Measurements from ENCODE around the gene SEMA4D. TPM values are rescaled to one million over a fixed set of nuclear protein-coding genes. Genes with fewer than 3 reads are reported as not detected.
"Not testable (repeated sequence)": the region's sequence is repeated elsewhere in the genome, so short reads cannot be mapped to it uniquely, and the experiment has no call there.

Gene SEMA4D
- total RNA-seq, 1 experiment from 2014 or later = 48.4 TPM

DNA sequence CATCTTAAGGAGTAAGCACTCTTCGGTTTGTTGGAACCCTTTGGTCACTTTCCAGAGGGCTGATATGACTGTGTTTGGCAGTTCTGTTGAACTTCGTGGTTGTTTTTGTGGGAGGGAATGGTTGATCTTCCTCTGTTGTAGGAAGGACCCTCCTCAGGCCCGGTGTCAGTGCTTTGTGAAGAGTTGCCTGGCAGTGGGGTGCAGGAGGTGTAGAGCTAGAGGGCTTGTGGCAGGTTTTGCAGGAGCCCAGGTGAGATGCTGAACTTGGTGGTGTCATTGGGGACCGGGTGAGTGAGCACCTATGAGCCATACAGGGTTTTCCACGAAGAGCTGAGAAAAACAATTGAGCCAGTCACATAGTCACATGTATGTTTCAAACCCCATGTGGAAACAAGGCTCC is 152.4 kb downstream of the SEMA4D start:
- no peak overlapping the region for H3K4me2 ChIP-seq
- H2AFZ ChIP-seq = no peak overlapping the region
- no peaks in the 10 kb centered on the region for H3K9me3 ChIP-seq (ENCODE audit: insufficient read depth, low read depth)
- H3K9me2 ChIP-seq (ENCODE audit: insufficient read depth) = no peaks in the 10 kb centered on the region
- intact Hi-C loops (cut with micrococcal nuclease; ENCODE audit: unreplicated experiment) = no loop called here
- H3K27me3 ChIP-seq (ENCODE audit: insufficient read depth, low read depth) = no peaks in the 10 kb centered on the region
- H3F3A ChIP-seq (ENCODE audit: insufficient read depth, low read depth) = no peaks in the 10 kb centered on the region
- no peak for DNase-seq
- no peaks in the 10 kb centered on the region for H3K79me2 ChIP-seq (ENCODE audit: low read depth)
- H3K36me3 ChIP-seq (ENCODE audit: low read depth) = peaks cover 28% of the 10 kb centered on the region
- no peaks in the 10 kb centered on the region for H3K4me1 ChIP-seq (replicated peaks; ENCODE audit: insufficient read depth)
- BruUV-seq (replicated peaks) = no TSS peak
- TF ChIP-seq EZH2 (IDR thresholded peaks at IDR 0.05; ENCODE audit: low read depth) = no peak
- TF ChIP-seq, protein P1, sequence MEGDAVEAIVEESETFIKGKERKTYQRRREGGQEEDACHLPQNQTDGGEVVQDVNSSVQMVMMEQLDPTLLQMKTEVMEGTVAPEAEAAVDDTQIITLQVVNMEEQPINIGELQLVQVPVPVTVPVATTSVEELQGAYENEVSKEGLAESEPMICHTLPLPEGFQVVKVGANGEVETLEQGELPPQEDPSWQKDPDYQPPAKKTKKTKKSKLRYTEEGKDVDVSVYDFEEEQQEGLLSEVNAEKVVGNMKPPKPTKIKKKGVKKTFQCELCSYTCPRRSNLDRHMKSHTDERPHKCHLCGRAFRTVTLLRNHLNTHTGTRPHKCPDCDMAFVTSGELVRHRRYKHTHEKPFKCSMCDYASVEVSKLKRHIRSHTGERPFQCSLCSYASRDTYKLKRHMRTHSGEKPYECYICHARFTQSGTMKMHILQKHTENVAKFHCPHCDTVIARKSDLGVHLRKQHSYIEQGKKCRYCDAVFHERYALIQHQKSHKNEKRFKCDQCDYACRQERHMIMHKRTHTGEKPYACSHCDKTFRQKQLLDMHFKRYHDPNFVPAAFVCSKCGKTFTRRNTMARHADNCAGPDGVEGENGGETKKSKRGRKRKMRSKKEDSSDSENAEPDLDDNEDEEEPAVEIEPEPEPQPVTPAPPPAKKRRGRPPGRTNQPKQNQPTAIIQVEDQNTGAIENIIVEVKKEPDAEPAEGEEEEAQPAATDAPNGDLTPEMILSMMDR (conservative IDR thresholded peaks at IDR 0.05) = no peak
- ChIA-PET CTCF (no interaction called here), POLR2A (ENCODE audit: unreplicated experiment) (no interaction called here)
- no peaks in the 10 kb centered on the region for H4K20me1 ChIP-seq (ENCODE audit: insufficient read depth)
- H3K4me3 ChIP-seq = no peak overlapping the region
- no peak overlapping the region for H3K27ac ChIP-seq

DNA sequence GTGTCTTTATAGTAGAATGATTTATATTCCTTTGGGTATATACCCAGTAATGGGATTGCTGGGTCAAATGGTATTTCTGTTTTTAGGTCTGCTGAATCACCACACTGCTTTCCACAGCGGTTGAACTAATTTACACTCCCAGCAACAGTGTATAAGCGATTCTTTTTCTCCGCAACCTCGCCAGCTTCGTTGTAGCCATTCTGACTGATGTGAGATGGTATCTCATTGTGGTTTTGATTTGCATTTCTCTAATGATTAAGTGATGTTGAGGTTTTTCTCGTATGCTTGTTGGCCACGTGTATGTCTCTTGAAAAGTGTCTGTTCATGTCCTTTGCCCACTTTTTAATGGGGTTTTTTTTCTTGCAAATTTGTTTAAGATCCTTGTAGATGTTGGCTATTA is 154.1 kb downstream of the SEMA4D start:
- H3K9me3 ChIP-seq (ENCODE audit: insufficient read depth, low read depth); H3K27me3 ChIP-seq (ENCODE audit: insufficient read depth, low read depth); H3K9me2 ChIP-seq (ENCODE audit: insufficient read depth); CTCF ChIA-PET; H3K4me1 ChIP-seq (replicated peaks; ENCODE audit: insufficient read depth); BruUV-seq (replicated peaks); H3F3A ChIP-seq (ENCODE audit: insufficient read depth, low read depth); H3K27ac ChIP-seq; DNase-seq; H3K79me2 ChIP-seq (ENCODE audit: low read depth); H3K4me3 ChIP-seq; intact Hi-C loops (cut with micrococcal nuclease; ENCODE audit: unreplicated experiment); POLR2A ChIA-PET (ENCODE audit: unreplicated experiment); H2AFZ ChIP-seq; H3K4me2 ChIP-seq; H4K20me1 ChIP-seq (ENCODE audit: insufficient read depth): not testable (repeated sequence)
- peaks cover 27% of the 10 kb centered on the region for H3K36me3 ChIP-seq (ENCODE audit: low read depth)

DNA sequence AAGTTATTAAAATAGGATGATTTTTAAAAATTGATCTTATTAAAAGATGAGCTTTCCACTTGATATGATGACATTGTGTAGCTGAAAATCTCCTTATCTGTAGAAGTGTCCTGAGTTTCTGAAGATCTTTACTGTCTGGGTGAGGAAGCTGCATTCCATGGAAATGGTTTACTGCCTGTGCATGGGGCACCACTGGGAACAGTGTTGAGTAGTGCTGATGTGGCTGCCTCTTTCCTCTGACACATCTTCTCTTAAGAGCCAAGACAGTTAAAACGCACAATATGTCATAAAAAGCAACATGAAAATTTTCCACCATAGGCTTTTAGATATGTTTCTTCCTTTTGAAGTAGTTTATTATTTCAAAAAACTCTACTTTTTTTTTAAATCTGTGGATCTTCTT is 155.0 kb downstream of the SEMA4D start:
- Histone ChIP-seq H3K9me3 (ENCODE audit: insufficient read depth, low read depth) (no peaks in the 10 kb centered on the region), H3K27ac (no peak overlapping the region), H3K4me2 (no peak overlapping the region), H3K27me3 (ENCODE audit: insufficient read depth, low read depth) (no peaks in the 10 kb centered on the region), H3F3A (ENCODE audit: insufficient read depth, low read depth) (no peaks in the 10 kb centered on the region), H3K9me2 (ENCODE audit: insufficient read depth) (no peaks in the 10 kb centered on the region), H3K79me2 (ENCODE audit: low read depth) (no peaks in the 10 kb centered on the region), H3K36me3 (ENCODE audit: low read depth) (peaks cover 27% of the 10 kb centered on the region), H4K20me1 (ENCODE audit: insufficient read depth) (no peaks in the 10 kb centered on the region), H3K4me3 (no peak overlapping the region), H3K4me1 (replicated peaks; ENCODE audit: insufficient read depth) (no peaks in the 10 kb centered on the region), H2AFZ (no peak overlapping the region)
- intact Hi-C loops (cut with micrococcal nuclease; ENCODE audit: unreplicated experiment) = no loop called here
- no peak for DNase-seq
- POLR2A ChIA-PET (ENCODE audit: unreplicated experiment) = no interaction called here
- CTCF ChIA-PET = no interaction called here
- BruUV-seq (replicated peaks) = no TSS peak
- TF ChIP-seq, protein P1 (conservative IDR thresholded peaks at IDR 0.05) = no peak
- no peak for TF ChIP-seq EZH2 (IDR thresholded peaks at IDR 0.05; ENCODE audit: low read depth)

DNA sequence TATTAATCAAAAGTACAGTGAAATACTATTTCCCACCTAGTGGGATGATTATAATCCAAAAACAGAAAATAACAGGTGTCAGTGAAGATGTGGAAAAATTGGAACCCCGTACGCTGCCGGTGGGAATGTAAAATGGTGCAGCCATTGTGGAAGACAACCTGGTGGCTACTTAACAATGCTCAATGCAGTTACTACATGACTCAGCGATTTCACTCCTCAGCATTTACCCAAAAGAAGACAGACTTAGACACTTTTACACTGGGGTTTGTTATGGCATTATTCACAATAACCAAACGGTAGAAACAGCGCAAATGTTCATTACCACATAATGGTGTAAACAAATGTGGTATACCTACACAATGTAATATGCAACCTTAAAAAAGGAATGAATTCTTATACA is 155.7 kb downstream of the SEMA4D start:
- CTCF ChIA-PET = no interaction called here
- H2AFZ ChIP-seq = no peak overlapping the region
- H3K79me2 ChIP-seq (ENCODE audit: low read depth) = no peaks in the 10 kb centered on the region
- no peak for DNase-seq
- no peaks in the 10 kb centered on the region for H3K4me1 ChIP-seq (replicated peaks; ENCODE audit: insufficient read depth)
- H3K27me3 ChIP-seq (ENCODE audit: insufficient read depth, low read depth) = no peaks in the 10 kb centered on the region
- no peak for TF ChIP-seq EZH2 (IDR thresholded peaks at IDR 0.05; ENCODE audit: low read depth)
- TF ChIP-seq, protein P1 (conservative IDR thresholded peaks at IDR 0.05) = no peak
- H3K9me2 ChIP-seq (ENCODE audit: insufficient read depth) = no peaks in the 10 kb centered on the region
- intact Hi-C loops (cut with micrococcal nuclease; ENCODE audit: unreplicated experiment) = no loop called here
- POLR2A ChIA-PET (ENCODE audit: unreplicated experiment) = no interaction called here
- H4K20me1 ChIP-seq (ENCODE audit: insufficient read depth) = no peaks in the 10 kb centered on the region
- BruUV-seq (replicated peaks) = no TSS peak
- no peaks in the 10 kb centered on the region for H3F3A ChIP-seq (ENCODE audit: insufficient read depth, low read depth)
- H3K9me3 ChIP-seq (ENCODE audit: insufficient read depth, low read depth) = no peaks in the 10 kb centered on the region
- peaks cover 27% of the 10 kb centered on the region for H3K36me3 ChIP-seq (ENCODE audit: low read depth)
- no peak overlapping the region for H3K4me2 ChIP-seq
- H3K27ac ChIP-seq = peak overlapping the region; percentile 14; the same call in 1 of the 2 replicates
- H3K4me3 ChIP-seq = no peak overlapping the region

All from PC-9 (cell line).